HG03521 (cell line): ENCODE data around the gene NR1I3.

ENCODE experiments used
- ATAC-seq: cut with Tn5 transposase; IDR thresholded peaks from one replicate; pipeline ENCODE4 v1.9.1; 2021; ENCODE audit warnings: mild to moderate bottlenecking, moderate library complexity; ENCODE audit not compliant: unreplicated experiment

NR1I3 gene

DNA sequence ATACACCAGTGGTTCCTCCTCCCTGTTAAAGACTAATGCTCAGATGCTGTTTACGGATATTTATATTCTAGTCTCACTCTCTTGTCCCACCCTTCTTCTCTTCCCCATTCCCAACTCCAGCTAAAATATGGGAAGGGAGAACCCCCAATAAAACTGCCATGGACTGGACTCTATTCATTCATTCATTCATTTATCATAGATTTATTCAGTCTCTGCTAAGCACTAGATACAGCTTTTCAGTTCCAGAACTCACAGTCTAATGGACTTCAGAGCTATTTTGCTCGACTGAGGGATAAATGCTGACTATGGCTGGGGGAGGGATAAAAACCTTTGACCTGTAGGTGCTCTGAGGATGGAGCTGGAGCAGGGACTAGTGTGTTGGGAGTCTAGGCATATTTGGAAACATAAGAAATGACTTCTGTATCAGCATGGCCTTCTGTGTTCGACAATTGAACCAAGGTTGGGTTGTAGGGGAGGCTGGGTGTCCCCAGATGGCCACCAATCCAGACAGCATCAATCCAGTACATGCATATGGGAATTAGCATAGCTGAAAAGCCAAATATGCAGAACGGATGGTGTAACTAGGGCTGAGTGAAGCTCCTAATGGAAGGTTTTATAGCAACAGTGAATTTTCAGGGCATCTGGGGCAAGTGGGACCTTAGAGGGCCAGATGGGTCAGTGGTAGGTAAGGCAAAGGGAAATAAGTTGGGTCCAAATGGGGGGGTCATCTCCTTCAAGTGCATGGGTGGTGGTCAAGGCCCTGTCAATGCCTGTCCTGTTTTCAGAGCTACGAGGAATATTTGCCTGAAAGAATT is 18.7 kb downstream of the NR1I3 start:
- ATAC-seq = no peak

- ATAC-seq = no peak
These were observed 19.5 kb downstream of the NR1I3 start for GRCh38 chr1:161218301-161219077.

GRCh38 chr1:161217831-161218230 is 20.2 kb downstream of the NR1I3 start:
- no peak for ATAC-seq

- ATAC-seq = peak; percentile 85
These were observed 20.9 kb downstream of the NR1I3 start for GRCh38 chr1:161216945-161217712.

- no peak for ATAC-seq
These were observed 22.9 kb downstream of the NR1I3 start, which contains the start of gene FCER1G for GRCh38 chr1:161215076-161215475. Gene FCER1G (plus strand): TSS chr1:161215295. CDS start chr1:161215322, 27 bp downstream.

GRCh38 chr1:161214369-161214768 is 23.6 kb downstream of the NR1I3 start:
- no peak for ATAC-seq

DNA sequence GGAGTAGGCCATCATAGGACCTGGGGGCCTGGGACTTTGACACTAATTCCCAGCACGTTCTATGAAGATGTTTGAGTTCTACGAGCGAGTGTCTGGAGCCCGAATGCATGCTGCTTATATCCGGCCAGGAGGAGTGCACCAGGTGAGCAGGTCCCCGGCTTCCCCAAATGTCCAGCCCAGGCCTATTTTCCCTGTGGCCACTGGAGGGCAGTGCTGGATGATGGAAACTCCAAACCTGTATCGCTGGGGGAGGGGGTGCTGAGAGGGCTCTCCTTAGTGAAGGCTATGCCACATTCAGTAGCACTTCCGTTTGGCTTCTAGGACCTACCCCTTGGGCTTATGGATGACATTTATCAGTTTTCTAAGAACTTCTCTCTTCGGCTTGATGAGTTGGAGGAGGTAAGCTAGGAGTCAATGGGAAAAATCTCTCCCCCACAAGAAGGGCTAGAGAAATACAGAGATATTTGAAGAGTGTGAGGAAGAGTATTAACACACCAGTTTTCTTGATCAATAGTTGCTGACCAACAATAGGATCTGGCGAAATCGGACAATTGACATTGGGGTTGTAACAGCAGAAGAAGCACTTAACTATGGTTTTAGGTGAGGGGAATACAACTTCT is 28.1 kb downstream of the NR1I3 start:
- ATAC-seq = no peak

GRCh38 chr1:161207173-161207572 is 30.8 kb downstream of the NR1I3 start:
- ATAC-seq = no peak

DNA sequence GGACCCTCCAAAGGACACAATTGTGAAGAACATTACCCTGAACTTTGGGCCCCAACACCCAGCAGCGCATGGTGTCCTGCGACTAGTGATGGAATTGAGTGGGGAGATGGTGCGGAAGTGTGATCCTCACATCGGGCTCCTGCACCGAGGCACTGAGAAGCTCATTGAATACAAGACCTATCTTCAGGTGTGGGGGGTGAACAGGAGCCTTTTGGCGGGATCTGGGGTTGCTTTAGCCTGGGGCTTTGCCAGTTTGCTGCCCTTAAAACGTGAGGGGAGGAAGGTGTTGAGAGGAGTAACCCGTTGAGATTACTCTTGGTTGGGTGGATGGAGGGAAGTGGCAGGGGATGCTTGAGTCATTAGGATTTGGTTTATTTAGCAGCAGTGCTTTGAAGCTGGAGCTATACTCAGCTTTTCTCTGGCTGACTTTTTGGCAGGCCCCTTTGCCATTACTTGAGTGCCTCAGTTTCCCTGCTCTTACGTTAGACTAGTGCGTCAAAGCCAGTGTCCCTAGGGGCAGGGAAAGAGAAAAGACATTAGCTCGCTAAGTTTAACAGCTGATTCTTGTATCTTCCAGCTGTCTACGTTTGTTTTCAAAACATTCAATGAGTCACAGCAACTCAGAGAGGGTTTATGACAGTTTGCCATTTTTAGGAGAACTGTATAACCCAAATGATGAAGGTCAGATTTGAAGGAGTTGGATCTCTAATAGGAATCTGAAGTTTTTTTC is 31.4 kb downstream of the NR1I3 start:
- ATAC-seq = no peak

GRCh38 chr1:161201836-161202712 is 35.9 kb downstream of the NR1I3 start, which contains the start of gene NDUFS2:
Gene NDUFS2 (plus strand): TSS chr1:161202367. CDS start chr1:161202386, 19 bp downstream.
- peak; percentile 98 for ATAC-seq

GRCh38 chr1:161200992-161201835 is 36.8 kb downstream of the NR1I3 start:
- no peak for ATAC-seq

GRCh38 chr1:161200421-161200991 is 37.5 kb downstream of the NR1I3 start:
- ATAC-seq = no peak

- no peak for ATAC-seq
These were observed 38.4 kb downstream of the NR1I3 start for GRCh38 chr1:161199506-161200139.

DNA sequence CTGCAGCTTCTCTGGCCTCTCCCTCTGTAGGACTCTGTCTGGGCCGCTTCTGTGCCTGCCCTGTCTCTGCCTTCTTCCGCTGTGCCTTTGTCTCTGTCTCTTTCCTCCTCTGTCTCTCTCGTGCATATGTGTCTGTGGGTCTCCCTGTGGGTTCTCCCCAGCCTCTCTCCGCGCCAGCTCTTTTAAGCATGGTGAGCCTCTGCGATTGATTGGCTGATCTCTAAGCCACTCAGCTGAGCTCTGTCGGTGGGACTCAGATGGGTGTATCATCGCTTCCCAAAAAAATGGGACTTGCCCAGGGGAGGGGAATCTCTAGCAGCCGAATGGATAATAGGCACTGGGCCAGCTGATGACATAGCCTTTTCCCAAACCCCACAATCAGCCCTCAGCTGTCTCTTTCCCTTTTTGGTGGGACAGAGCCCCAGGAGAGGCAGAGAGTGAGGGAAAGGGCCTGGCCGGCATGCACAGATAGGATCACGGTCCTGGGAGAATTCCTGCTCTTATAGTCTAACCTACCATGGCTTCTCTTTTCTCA is 39.0 kb downstream of the NR1I3 start, which contains the start of gene ADAMTS4:
TSS of gene ADAMTS4 (minus strand) at position 158 of the 535 bp plus-strand sequence. CDS start 427 bp downstream, outside the sequence.
- ATAC-seq = no peak

DNA sequence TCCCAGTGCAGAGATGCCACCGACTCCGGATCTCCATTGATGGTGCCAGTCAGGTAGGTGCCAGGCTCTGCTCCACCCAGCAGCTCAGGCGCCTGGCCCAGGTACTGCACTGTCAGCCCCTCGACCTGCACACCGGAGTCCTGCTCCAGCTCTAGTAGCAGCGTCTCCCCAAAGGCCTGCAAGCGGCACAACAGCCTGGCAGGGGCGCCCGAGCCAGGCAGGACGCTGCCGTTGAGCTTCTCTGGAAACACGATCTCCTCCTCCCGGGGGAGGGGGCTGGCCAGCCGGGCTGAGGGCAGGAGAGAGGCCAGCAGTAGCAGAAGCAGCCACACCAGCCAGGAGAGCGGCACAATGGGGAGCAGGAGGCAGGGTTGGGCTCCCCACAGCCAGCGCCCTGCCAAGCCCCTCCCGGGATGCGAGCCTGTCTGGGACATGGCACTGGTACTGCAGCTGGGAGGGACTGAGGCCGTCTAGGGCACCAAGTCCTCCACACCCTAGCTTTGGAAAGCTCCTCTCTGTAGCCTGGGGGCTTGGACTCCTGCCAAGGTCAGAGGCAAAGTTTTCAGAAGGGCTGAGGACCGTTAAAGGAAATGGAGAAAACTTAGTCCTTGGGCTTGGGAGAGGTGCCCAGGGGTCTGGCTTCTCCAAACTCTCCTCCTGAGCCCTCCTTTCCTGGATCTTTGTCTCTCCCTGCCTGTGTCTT is 39.7 kb downstream of the NR1I3 start:
- no peak for ATAC-seq

DNA sequence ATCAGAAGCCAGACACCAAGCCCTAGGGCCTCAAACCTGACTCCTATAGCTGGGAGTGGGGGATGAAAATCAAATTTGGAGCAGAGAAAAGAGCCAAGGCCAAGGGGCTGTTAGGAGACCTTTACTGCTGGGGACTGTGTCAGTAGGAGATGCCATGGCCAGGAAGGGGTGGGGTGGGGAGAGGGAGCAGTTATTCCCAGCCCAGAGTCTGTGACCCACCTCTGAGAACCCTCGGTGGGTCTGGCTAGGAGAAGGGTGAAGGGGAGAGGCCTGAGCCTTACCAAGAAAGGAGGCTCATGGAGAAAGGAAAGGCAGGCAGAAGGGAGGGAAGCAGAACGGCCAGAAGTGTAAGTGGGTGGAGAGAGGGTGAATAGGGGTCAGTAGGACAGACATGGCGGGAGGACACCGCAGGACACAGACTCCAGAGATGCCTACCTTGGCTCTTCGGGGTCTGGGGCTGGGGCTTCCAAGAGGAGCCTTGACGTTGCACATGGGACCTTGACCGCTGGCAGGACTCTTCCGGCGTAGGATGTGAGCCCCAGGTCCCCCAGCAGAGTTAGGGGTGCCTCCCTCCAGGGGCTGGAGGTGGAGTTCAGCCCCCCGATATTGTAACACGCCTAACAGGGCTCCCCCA is 40.3 kb downstream of the NR1I3 start:
- no peak for ATAC-seq
